Measurements from ENCODE around the gene CLPTM1L. TPM values are rescaled to one million over a fixed set of nuclear protein-coding genes. Genes with fewer than 3 reads are reported as not detected.
"Not testable (repeated sequence)": the region's sequence is repeated elsewhere in the genome, so short reads cannot be mapped to it uniquely, and the experiment has no call there.

The CLPTM1L gene
- total and polyA plus RNA-seq, 4 donors = 98.3 to 123 (median 104) TPM

GRCh38 chr5:1280177-1281037, 64.5 kb downstream of the CLPTM1L start:
- H3K27me3 ChIP-seq (ENCODE audit: control insufficient read depth, insufficient read depth, low read length) = no peaks in the 10 kb centered on the region
- H3K36me3 ChIP-seq (ENCODE audit: control insufficient read depth, insufficient read depth, low read length) = no peaks in the 10 kb centered on the region
- WGBS (ENCODE audit: insufficient coverage) = 91% methylated on average over 32 of the region's 32 CpGs
- H3K27ac ChIP-seq (ENCODE audit: low read depth, low read length) = no peak overlapping the region
- no peak for DNase-seq (ENCODE audit: low read depth in 4 of 6, low spot score in 6 of 6)
- H3K9me3 ChIP-seq (ENCODE audit: control insufficient read depth, insufficient read depth, low read length) = no peaks in the 10 kb centered on the region
- H3K4me3 ChIP-seq (ENCODE audit: low read depth, low read length) = no peak overlapping the region
- H3K4me1 ChIP-seq (ENCODE audit: control insufficient read depth, insufficient read depth, low read length) = no peaks in the 10 kb centered on the region

- Histone ChIP-seq H3K36me3 (ENCODE audit: control insufficient read depth, insufficient read depth, low read length) (no peaks in the 10 kb centered on the region), H3K27ac (ENCODE audit: low read depth, low read length) (no peak overlapping the region), H3K4me3 (ENCODE audit: low read depth, low read length) (no peak overlapping the region), H3K9me3 (ENCODE audit: control insufficient read depth, insufficient read depth, low read length) (no peaks in the 10 kb centered on the region), H3K4me1 (ENCODE audit: control insufficient read depth, insufficient read depth, low read length) (no peaks in the 10 kb centered on the region), H3K27me3 (ENCODE audit: control insufficient read depth, insufficient read depth, low read length) (no peaks in the 10 kb centered on the region)
- no peak for DNase-seq (ENCODE audit: low read depth in 4 of 6, low spot score in 6 of 6)
- 91% methylated on average over 34 of the region's 34 CpGs for WGBS (ENCODE audit: insufficient coverage)
Measured at GRCh38 chr5:1279443-1280151, 65.3 kb downstream of the CLPTM1L start.

GRCh38 chr5:1278656-1279442, 66.0 kb downstream of the CLPTM1L start:
- WGBS (ENCODE audit: insufficient coverage) = 94% methylated on average over 41 of the region's 42 CpGs
- Histone ChIP-seq H3K27ac (ENCODE audit: low read depth, low read length) (no peak overlapping the region), H3K27me3 (ENCODE audit: control insufficient read depth, insufficient read depth, low read length) (no peaks in the 10 kb centered on the region), H3K36me3 (ENCODE audit: control insufficient read depth, insufficient read depth, low read length) (no peaks in the 10 kb centered on the region), H3K9me3 (ENCODE audit: control insufficient read depth, insufficient read depth, low read length) (no peaks in the 10 kb centered on the region), H3K4me1 (ENCODE audit: control insufficient read depth, insufficient read depth, low read length) (no peaks in the 10 kb centered on the region), H3K4me3 (ENCODE audit: low read depth, low read length) (no peak overlapping the region)
- DNase-seq (ENCODE audit: low read depth in 4 of 6, low spot score in 6 of 6) = no peak

- H3K27ac ChIP-seq (ENCODE audit: low read depth, low read length) = no peak overlapping the region
- H3K27me3 ChIP-seq (ENCODE audit: control insufficient read depth, insufficient read depth, low read length) = no peaks in the 10 kb centered on the region
- no peak overlapping the region for H3K4me3 ChIP-seq (ENCODE audit: low read depth, low read length)
- no peaks in the 10 kb centered on the region for H3K4me1 ChIP-seq (ENCODE audit: control insufficient read depth, insufficient read depth, low read length)
- H3K36me3 ChIP-seq (ENCODE audit: control insufficient read depth, insufficient read depth, low read length) = no peaks in the 10 kb centered on the region
- no peaks in the 10 kb centered on the region for H3K9me3 ChIP-seq (ENCODE audit: control insufficient read depth, insufficient read depth, low read length)
- no peak for DNase-seq (ENCODE audit: low read depth in 4 of 6, low spot score in 6 of 6)
- 93% methylated on average over 10 of the region's 13 CpGs for whole genome bisulfite sequencing (ENCODE audit: insufficient coverage)
Measured at GRCh38 chr5:1278216-1278615, 66.7 kb downstream of the CLPTM1L start.

- Histone ChIP-seq H3K4me3 (ENCODE audit: low read depth, low read length) (no peak overlapping the region), H3K9me3 (ENCODE audit: control insufficient read depth, insufficient read depth, low read length) (no peaks in the 10 kb centered on the region), H3K27me3 (ENCODE audit: control insufficient read depth, insufficient read depth, low read length) (no peaks in the 10 kb centered on the region), H3K36me3 (ENCODE audit: control insufficient read depth, insufficient read depth, low read length) (no peaks in the 10 kb centered on the region), H3K27ac (ENCODE audit: low read depth, low read length) (no peak overlapping the region), H3K4me1 (ENCODE audit: control insufficient read depth, insufficient read depth, low read length) (no peaks in the 10 kb centered on the region)
- WGBS (ENCODE audit: insufficient coverage) = 93% methylated on average over 7 of the region's 10 CpGs
- no peak for DNase-seq (ENCODE audit: low read depth in 4 of 6, low spot score in 6 of 6)
Measured at GRCh38 chr5:1277781-1278180, 67.1 kb downstream of the CLPTM1L start.

- Histone ChIP-seq H3K4me1 (ENCODE audit: control insufficient read depth, insufficient read depth, low read length) (no peaks in the 10 kb centered on the region), H3K36me3 (ENCODE audit: control insufficient read depth, insufficient read depth, low read length) (no peaks in the 10 kb centered on the region), H3K4me3 (ENCODE audit: low read depth, low read length) (no peak overlapping the region), H3K27ac (ENCODE audit: low read depth, low read length) (no peak overlapping the region), H3K9me3 (ENCODE audit: control insufficient read depth, insufficient read depth, low read length) (no peaks in the 10 kb centered on the region), H3K27me3 (ENCODE audit: control insufficient read depth, insufficient read depth, low read length) (no peaks in the 10 kb centered on the region)
- WGBS (ENCODE audit: insufficient coverage) = 89% methylated on average over 20 of the region's 21 CpGs
- no peak for DNase-seq (ENCODE audit: low read depth in 4 of 6, low spot score in 6 of 6)
Measured at GRCh38 chr5:1277331-1277730, 67.6 kb downstream of the CLPTM1L start.

GRCh38 chr5:1276930-1277329, 68.0 kb downstream of the CLPTM1L start:
- no peaks in the 10 kb centered on the region for H3K36me3 ChIP-seq (ENCODE audit: control insufficient read depth, insufficient read depth, low read length)
- H3K9me3 ChIP-seq (ENCODE audit: control insufficient read depth, insufficient read depth, low read length) = no peaks in the 10 kb centered on the region
- no peak overlapping the region for H3K4me3 ChIP-seq (ENCODE audit: low read depth, low read length)
- no peak for DNase-seq (ENCODE audit: low read depth in 4 of 6, low spot score in 6 of 6)
- no peaks in the 10 kb centered on the region for H3K4me1 ChIP-seq (ENCODE audit: control insufficient read depth, insufficient read depth, low read length)
- WGBS (ENCODE audit: insufficient coverage) = 89% methylated on average over 20 of the region's 20 CpGs
- no peak overlapping the region for H3K27ac ChIP-seq (ENCODE audit: low read depth, low read length)
- H3K27me3 ChIP-seq (ENCODE audit: control insufficient read depth, insufficient read depth, low read length) = no peaks in the 10 kb centered on the region

- not testable (repeated sequence) for H3K27ac ChIP-seq (ENCODE audit: low read depth, low read length); H3K9me3 ChIP-seq (ENCODE audit: control insufficient read depth, insufficient read depth, low read length); H3K4me1 ChIP-seq (ENCODE audit: control insufficient read depth, insufficient read depth, low read length); H3K4me3 ChIP-seq (ENCODE audit: low read depth, low read length); H3K27me3 ChIP-seq (ENCODE audit: control insufficient read depth, insufficient read depth, low read length); DNase-seq (ENCODE audit: low read depth in 4 of 6, low spot score in 6 of 6); H3K36me3 ChIP-seq (ENCODE audit: control insufficient read depth, insufficient read depth, low read length)
- WGBS (ENCODE audit: insufficient coverage) = 81% methylated on average over 10 of the region's 10 CpGs
Measured at GRCh38 chr5:1275397-1276391, 69.2 kb downstream of the CLPTM1L start.

- H3K27me3 ChIP-seq (ENCODE audit: control insufficient read depth, insufficient read depth, low read length) = no peaks in the 10 kb centered on the region
- H3K4me3 ChIP-seq (ENCODE audit: low read depth, low read length) = no peak overlapping the region
Measured at GRCh38 chr5:1274471-1274870, 70.4 kb downstream of the CLPTM1L start.

More at GRCh38 chr5:1274471-1274870, 70.4 kb downstream of the CLPTM1L start:
- no peaks in the 10 kb centered on the region for H3K9me3 ChIP-seq (ENCODE audit: control insufficient read depth, insufficient read depth, low read length)
- no peaks in the 10 kb centered on the region for H3K4me1 ChIP-seq (ENCODE audit: control insufficient read depth, insufficient read depth, low read length)
- WGBS (ENCODE audit: insufficient coverage) = 94% methylated on average over 9 of the region's 16 CpGs
- DNase-seq (ENCODE audit: low read depth in 4 of 6, low spot score in 6 of 6) = no peak
- no peak overlapping the region for H3K27ac ChIP-seq (ENCODE audit: low read depth, low read length)
- H3K36me3 ChIP-seq (ENCODE audit: control insufficient read depth, insufficient read depth, low read length) = no peaks in the 10 kb centered on the region

Measured in spinal cord (tissue), 10 donors.